Adrenal gland (tissue), 5 donors: ENCODE data around the gene FGF19.

Experiments
- CTCF ChIP-seq, 6 experiments: fragments of 450-650 bp in 4 of 6; fragments of 200-600 bp in 2 of 6; sonication (generic) in 1 of 6; IDR thresholded peaks; 1 replicate in 5 of 6; 2 replicates in 1 of 6; pipeline versions ENCODE4 v1.5.1 to v1.8.0; 2016 to 2021; ENCODE audit warnings: antibody characterized with exemption in 6 of 6, mild to moderate bottlenecking in 2 of 6, moderate library complexity in 1 of 6
- POLR2A ChIP-seq, 2 donors: fragments of 450-650 bp; IDR thresholded peaks; one replicate each; pipeline ENCODE4 v1.6.1; 2017; ENCODE audit warnings: antibody characterized with exemption in 2 of 2, mild to moderate bottlenecking in 2 of 2, moderate library complexity in 1 of 2
- donor health status: DM: no; HTN: no; CAD: no.

GRCh38 chr11:69664901-69665300 lies 38.9 kb downstream of the FGF19 start:
- no peak for TF ChIP-seq CTCF (IDR thresholded peaks at IDR 0.05)
- TF ChIP-seq POLR2A (IDR thresholded peaks at IDR 0.05), result no peak
